Activated CD4-positive, alpha-beta T cell treated with anti-CD3 and anti-CD28 coated beads, Interleukin-2, Interleukin-4, amounts not matched to agents 100 ng/mL and 50 ng/mL, durations not matched to agents 16 hours and 8 hours (primary cell): ENCODE results near the gene RREB1.

Experiments used
- DNase-seq: peaks from one replicate; pipeline ENCODE4 v3.0.0-alpha.2; 2020; ENCODE audit warnings: low spot score

RREB1 gene

DNA sequence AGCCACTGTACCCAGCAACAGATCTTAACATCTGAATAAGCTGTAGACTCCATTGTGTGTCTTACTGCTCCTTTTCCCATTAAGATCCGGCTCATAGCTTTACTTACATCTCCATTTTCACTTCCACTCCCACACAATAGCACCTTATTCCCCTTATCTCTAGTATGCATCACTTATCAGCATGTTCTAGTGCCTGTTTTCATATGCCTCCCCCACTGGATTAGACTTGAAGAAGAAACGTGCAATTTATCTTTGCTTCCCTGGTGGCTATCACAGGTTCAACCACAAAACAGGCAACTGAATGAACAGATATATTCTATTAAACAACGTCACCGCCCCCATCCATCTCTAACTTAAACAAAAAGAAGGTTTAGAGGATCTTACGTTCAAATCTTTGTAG, 193.2 kb downstream of the RREB1 start:
- DNase-seq = no peak
